ENCODE results near the gene PLXDC1. TPM values are rescaled to one million over a fixed set of nuclear protein-coding genes. Genes with fewer than 3 reads are reported as not detected.

The PLXDC1 gene
- total RNA-seq, 1 experiment from 2014 or later: 2.0 TPM

- Histone ChIP-seq H3K23me2 (ENCODE audit: insufficient read length, low read depth, low read length, poor library complexity, severe bottlenecking) (no peaks in the 10 kb centered on the region), H3K27ac (ENCODE audit: insufficient read length, low read depth, low read length) (no peak overlapping the region), H3K27me3 (ENCODE audit: insufficient read depth, low read length) (no peaks in the 10 kb centered on the region), H4K8ac (replicated peaks; ENCODE audit: insufficient read length, low read depth, low read length) (no peak overlapping the region), H3K56ac (ENCODE audit: insufficient read length, low read depth, low read length) (no peak overlapping the region), H3K23ac (ENCODE audit: insufficient read length, low read depth, low read length) (no peak overlapping the region), H3K4me1 (ENCODE audit: insufficient read depth, low read length) (no peaks in the 10 kb centered on the region; the same call in 1 of the 2 replicates), H2BK20ac (ENCODE audit: low read depth, low read length, poor library complexity, severe bottlenecking) (no peak overlapping the region), H3K9ac (ENCODE audit: extremely low read depth, insufficient read length, low read length) (no peak overlapping the region), H2BK120ac (ENCODE audit: low read depth, low read length, poor library complexity, severe bottlenecking) (no peak overlapping the region), H2BK12ac (ENCODE audit: insufficient read length, low read depth, low read length) (no peak overlapping the region), H3K14ac (ENCODE audit: insufficient read depth, low read length) (no peak overlapping the region), H3T11ph (ENCODE audit: low read length) (no peak overlapping the region), H3K4me2 (ENCODE audit: insufficient read depth, insufficient read length, low read length) (no peak overlapping the region), H4K20me1 (ENCODE audit: control insufficient read depth, insufficient read depth, insufficient read length) (no peaks in the 10 kb centered on the region), H3K18ac (ENCODE audit: insufficient read length, low read depth, low read length) (no peak overlapping the region), H4K5ac (ENCODE audit: insufficient read length, low read depth, low read length) (no peak overlapping the region), H3K79me2 (ENCODE audit: insufficient read depth, low read length) (no peaks in the 10 kb centered on the region), H2AK5ac (ENCODE audit: insufficient read length, low read length) (no peak overlapping the region), H2BK15ac (ENCODE audit: low read depth, low read length) (no peak overlapping the region), H2BK5ac (ENCODE audit: insufficient read length, low read length) (no peak overlapping the region), H3K4ac (ENCODE audit: low read depth, low read length) (no peak overlapping the region), H3K9me3 (ENCODE audit: control insufficient read depth, low read depth, low read length) (no peaks in the 10 kb centered on the region), H2AFZ (ENCODE audit: low read length) (no peak overlapping the region), H4K91ac (ENCODE audit: insufficient read length, low read depth, low read length) (no peak overlapping the region), H3K79me1 (ENCODE audit: insufficient read depth, low read depth, low read length, poor library complexity, severe bottlenecking) (no peaks in the 10 kb centered on the region)
- Mint-ChIP-seq H3K27me3 (ENCODE audit: low read depth) (peaks cover 13% of the 10 kb centered on the region), H3K36me3 (ENCODE audit: insufficient read depth in 1 of 3, low read depth in 3 of 3) (peaks cover 9 to 33% (median 18%) of the 10 kb centered on the region in 3 experiments), H3K4me1 (peaks cover 30 to 52% of the 10 kb centered on the region in 2 experiments), H3K27ac (0 out of 7 replicates have a peak overlapping the region, but pooled peaks of 1 of the 3 experiments have one; percentile 27), H3K4me3 (no peak overlapping the region), H3K9me3 (peaks cover 4 to 8% of the 10 kb centered on the region in 2 experiments; a peak in 4 of 5 replicates)
- no CpG with 5 or more reads among the region's 5 CpGs for WGBS (ENCODE audit: extremely low coverage, insufficient read length, low lambda C conversion rate)
- no peak for TF ChIP-seq CTCF (conservative IDR thresholded peaks at IDR 0.05)
- DNase-seq: peak; percentile 29
Observed at GRCh38 chr17:39173080-39173479, 21.6 kb upstream of the PLXDC1 start.
